NCI-H1436 (cell line): ENCODE results near the gene TVP23A.
"Not testable (repeated sequence)": the region's sequence is repeated elsewhere in the genome, so short reads cannot be mapped to it uniquely, and the experiment has no call there.

ENCODE experiments used
- DNase-seq: peaks from one replicate; lab custom pipeline; 2025; lab: John Stamatoyannopoulos, UW

The TVP23A gene

DNA sequence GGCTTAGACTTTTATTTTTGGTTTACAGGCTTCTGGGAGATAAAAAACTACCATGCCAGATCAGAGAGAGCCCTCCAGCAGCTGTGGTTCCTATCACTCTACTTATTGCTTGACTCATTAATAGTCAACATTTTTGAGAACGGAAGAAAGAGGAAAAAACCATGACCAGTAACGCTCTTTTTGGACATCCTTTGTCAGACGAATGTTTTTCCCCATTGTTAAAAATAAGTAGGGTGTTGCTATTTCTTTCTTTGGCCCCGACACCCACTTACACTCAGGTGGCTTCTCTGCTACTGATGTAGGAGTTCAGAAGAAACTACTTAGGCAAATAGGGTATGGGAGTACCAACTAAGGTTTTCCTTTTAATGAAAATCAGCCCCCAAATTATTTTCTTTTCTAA lies 27.5 kb downstream of the TVP23A start:
- DNase-seq: no peak

- not testable (repeated sequence) for DNase-seq
Observed at GRCh38 chr16:10788630-10789029, 30.0 kb downstream of the TVP23A start.

GRCh38 chr16:10787304-10787703 lies 31.3 kb downstream of the TVP23A start:
- DNase-seq: peak; percentile 2

GRCh38 chr16:10782628-10783027 lies 36.0 kb downstream of the TVP23A start:
- DNase-seq: no peak

DNA sequence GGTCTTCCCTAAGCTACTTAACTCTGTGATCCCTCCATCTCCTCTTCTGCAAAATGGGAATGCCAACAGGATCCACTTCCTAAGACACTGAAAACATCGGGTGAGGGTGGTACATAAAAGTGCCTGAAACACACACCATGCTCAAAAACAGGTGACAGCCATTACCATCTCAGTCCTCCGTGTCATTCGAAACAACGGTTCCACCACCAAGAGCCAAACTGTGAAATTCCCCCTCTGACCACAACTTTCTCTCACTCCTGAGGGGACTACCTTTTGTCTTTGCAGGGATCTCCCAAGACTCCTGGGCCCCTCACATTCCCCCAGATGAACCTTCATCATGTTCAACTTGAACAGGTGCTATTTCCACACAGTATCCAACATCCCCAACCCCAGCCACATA lies 38.0 kb downstream of the TVP23A start:
- DNase-seq: no peak

GRCh38 chr16:10779908-10780307 lies 38.7 kb downstream of the TVP23A start:
- DNase-seq: not testable (repeated sequence)

GRCh38 chr16:10777356-10777755 lies 41.2 kb downstream of the TVP23A start:
- DNase-seq: no peak

DNA sequence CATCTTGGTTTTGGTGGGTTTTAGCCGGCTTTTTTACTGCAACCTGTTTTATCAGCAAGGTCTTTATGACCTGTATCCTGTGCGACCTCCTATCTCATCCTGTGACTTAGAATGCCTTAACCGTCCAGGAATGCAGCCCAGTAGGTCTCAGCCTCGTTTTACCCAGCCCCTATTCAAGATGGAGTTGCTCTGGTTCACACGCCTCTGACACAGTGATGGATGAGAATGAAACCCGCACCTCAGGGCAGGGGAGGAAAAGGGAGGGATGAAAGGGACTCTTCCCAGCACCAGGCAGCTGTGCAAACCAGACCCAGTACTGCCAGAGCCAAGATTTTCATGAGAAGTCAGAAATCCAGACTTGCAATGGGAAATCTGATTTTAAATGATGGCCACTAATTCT lies 41.7 kb downstream of the TVP23A start:
- not testable (repeated sequence) for DNase-seq

- DNase-seq: no peak
Observed at GRCh38 chr16:10776280-10776679, 42.3 kb downstream of the TVP23A start.

GRCh38 chr16:10770907-10771306 lies 47.7 kb downstream of the TVP23A start:
- peak; percentile 5 for DNase-seq

DNA sequence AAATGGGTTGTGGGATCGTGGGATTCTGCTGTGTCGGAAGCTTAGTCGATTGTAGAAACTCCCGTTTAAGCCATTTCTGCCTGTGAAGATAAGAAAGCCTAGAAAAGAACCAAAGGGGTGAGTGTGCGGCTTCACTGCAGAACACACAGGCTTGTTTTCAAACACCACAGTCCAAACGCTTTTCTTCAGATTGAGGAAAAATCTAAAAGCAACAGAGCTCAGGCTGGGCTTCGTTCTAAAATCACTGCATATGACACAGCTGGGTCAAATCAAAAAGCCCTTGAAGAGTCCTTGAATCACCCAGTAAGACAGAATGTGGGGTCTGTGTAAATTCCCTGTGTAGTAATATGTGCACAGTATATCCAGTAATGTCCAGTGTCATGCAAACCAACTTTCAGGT lies 49.2 kb downstream of the TVP23A start:
- DNase-seq: no peak

- DNase-seq: no peak
Observed at GRCh38 chr16:10767127-10767526, 51.5 kb downstream of the TVP23A start.

GRCh38 chr16:10765772-10766171 lies 52.8 kb downstream of the TVP23A start:
- no peak for DNase-seq

DNA sequence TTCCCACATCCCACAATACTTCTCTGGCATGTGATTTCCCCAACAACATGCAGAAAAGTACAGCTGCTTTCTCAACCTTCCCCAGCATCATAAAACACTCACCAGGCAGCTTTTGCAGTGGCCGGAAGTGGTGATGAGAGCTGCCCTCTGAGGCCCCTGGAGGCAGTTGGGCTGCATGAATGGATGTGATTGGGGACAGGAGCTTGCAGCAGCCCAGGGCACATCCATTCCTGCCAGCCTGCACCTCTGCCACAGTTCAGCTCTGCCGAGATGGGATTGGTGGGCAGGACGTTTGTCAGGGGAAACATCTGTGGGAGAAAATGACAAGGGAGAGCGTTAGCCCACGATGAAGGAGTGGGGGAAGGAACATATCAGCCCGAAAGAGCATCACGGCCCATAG lies 55.1 kb downstream of the TVP23A start:
- DNase-seq: no peak

DNA sequence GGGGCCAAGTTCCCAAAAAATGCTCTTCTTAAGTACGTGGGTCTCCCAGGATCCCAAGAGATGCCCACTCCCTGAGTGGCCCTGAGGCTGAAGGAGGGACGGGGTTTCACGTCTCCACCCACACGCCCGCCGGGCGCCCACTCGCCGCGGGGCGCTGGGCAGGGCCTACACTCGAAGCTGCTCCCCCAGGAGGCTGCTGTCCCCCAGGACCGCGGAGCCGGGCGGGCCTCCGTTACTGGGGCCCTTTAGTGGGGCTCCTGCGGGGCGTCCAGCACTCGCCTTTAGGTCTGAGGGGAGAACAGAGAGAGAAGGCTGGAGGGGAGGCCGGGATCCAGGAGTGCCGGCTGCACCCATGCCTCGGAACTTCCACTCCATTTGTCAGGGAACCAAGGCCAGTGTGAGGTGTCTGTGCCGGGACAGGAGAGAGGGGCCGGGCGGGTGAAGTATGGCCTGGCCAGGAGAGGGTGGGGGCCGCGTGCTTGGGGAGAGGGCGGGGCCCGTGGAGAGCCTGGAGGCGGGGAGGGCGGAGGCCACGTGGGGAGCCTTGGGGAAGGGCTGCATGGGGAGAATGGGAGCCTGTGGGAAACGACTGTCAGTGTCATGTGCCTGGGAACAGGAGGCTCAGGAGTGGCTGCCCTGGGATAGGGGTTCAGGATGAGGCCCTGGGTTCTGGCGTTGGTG lies 56.1 kb downstream of the TVP23A start:
- DNase-seq: no peak

- DNase-seq: no peak
Observed at GRCh38 chr16:10761373-10761772, 57.2 kb downstream of the TVP23A start.

GRCh38 chr16:10760858-10761257 lies 57.7 kb downstream of the TVP23A start:
- DNase-seq: no peak

DNA sequence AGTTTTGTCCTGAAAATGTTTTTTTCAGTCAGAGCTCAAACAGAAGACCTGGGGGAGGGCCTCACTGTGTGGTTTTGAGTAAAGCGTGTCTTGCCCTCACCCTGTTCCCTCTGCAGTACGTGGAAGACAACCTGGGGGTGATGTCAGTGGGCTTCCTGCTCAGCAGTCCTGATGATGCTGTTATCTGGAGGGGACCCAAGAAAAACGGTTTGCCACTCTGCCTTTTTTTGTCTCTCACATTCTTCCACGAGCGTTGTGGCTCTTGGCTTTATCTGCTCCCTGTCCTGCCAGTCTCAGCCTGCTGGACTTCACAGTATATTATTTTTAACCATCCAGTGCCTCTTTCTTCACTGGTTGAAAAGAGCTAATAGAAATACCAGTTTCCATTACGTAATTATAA lies 62.0 kb downstream of the TVP23A start:
- no peak for DNase-seq

DNA sequence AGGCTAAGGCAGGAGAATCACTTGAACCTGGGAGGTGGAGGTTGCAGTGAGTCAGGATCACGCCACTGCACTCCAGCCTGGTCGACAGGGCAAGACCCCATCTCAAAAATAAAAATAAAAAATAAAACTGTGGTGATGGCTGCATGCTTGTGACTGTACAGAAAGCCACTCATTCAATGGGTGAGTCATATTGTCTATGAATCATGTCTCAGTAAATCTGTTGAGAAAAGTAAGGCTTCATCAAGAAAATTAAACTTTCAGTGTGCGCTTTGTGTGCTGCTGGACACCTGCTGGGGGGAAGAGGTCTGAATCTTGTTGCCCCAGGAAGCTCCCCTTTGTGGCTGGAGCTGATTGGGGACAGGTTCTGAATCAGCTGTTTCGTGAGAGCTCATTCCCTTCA lies 63.7 kb downstream of the TVP23A start:
- DNase-seq: no peak

DNA sequence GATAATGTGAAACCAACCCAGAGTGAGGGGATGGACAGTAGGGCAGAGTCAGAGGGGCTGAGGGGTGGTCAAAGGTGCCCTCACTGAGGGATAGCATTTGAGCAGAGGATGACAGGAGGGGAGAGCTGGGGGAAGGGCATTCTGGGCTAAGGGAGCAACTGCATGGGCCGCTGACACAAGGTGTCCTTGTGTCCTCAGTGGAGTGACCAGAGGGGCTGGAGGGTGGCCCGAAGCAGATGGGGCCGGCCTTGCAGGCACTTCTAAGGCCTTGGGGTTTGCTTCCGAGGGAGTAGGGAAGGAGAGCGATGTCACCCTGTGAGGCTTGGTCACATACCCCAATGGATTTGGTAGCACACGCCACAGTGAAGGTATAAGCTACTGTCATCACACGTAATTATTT lies 64.9 kb downstream of the TVP23A start:
- no peak for DNase-seq

DNA sequence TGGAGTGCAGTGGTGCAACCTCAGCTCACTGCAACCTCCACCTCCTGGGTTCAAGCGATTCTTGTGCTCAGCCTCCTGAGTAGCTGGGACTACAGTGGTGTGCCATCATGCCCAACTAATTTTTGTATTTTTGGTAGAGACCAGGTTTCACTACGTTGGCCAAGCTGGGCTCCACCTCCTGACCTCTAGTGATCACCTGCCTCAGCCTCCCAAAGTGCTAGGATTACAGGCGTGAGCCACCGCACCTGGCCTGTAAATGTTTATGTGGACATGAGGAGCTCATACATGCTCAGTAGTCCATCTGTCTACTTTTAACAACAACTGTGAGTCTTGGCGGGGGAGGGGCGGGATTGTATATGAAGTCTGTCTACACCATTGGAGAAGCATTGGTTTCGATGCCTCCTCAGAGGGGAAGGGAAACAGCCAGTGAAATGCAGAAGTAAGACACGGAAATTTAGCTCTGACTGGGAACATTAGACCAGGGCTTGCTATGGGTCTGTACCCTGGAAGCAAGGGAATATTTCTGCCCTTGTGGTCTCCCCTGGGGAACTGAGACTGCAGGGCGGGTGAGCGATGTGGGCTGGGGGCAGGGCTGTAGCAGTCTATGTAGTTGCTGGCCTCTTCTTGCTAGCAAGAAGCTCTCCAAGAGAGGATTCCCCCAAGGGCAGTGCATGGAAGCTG lies 65.6 kb downstream of the TVP23A start:
- DNase-seq: no peak

GRCh38 chr16:10751291-10751697 lies 67.3 kb downstream of the TVP23A start:
- DNase-seq: no peak

- no peak for DNase-seq
Observed at GRCh38 chr16:10750793-10751192, 67.8 kb downstream of the TVP23A start.

DNA sequence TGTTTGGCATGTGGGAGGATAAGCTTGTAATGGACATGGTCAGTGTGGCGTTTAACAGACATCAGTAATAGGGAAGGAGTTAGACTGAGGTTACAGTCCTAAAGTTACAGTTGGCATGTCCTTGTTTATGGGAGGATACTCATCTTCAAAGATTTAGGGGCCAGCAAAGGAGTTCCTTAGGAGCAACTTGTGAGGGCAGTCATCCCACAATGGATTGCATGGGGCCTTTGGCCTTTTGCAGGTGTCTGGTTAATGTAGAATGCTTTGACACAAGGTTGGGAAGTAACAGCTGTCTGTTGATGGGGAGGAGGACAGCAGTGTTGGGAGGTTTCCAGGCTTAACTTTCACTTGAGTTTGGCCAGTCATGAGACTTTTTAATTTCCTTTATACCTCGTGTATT lies 72.8 kb downstream of the TVP23A start:
- DNase-seq: no peak
